ENCODE data around the gene HOXC4. TPM values are rescaled to one million over a fixed set of nuclear protein-coding genes. Genes with fewer than 3 reads are reported as not detected.
A peak's percentile ranks its signal among the peaks of the same experiment; 100 is the strongest.

HOXC4 gene
- total and polyA plus RNA-seq, 2 donors (not counting 3 experiments of a cell fraction or from before 2014, with no cell fraction given) = 0.06 to 0.58 TPM

DNA sequence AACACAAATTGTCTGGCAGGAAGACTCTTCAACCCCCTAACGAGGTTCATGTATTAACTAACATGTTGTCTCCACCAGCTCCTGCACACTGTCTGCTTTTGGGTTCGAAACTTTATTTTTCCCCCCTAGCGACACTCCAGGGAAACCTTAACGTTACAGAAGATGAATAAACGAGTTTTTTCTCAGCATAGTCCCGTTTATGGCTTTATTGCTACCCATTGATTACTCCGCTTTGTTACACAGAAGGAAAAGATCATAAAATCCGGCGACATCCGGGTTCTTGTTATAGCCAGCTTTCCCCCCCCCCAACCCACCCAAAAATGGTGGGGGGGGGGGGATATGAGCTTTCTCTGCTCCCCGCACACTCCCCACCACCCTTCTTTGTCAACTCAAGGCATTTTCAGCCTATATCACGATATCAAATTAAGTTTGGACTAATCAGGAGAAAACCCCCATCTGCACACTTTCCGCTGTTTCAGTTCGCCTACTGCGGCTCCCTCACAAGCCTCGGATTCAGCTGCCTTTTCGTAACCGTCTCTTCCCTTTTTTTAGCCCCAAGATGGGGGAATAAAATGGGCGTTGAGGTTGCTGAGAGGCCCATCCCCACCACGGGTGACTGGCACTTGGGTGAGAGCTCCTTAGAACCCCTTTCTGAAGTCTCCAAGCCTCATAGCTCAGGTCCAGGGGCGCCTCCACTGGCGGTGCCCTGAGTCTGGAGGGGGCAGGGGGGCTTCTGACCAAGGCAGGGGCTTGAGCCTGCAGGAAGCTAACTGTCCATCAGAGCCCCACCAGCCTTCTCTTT is 26.8 kb upstream of the HOXC4 start:
- Histone ChIP-seq H3K4me2 (ENCODE audit: insufficient read depth, low read length) (no peak overlapping the region), H4K20me1 (replicated peaks; ENCODE audit: control insufficient read depth, extremely low read depth, insufficient read depth, low read length) (no peaks in the 10 kb centered on the region), H3K9me3 (replicated peaks; ENCODE audit: control insufficient read depth, insufficient read depth, low read length) (no peaks in the 10 kb centered on the region), H3K36me3 (ENCODE audit: control insufficient read depth in 2 of 2, extremely low read depth in 1 of 2, insufficient read depth in 2 of 2, low read length in 2 of 2) (no peaks in the 10 kb centered on the region), H3K4me3 (replicated peaks in 1 of 3; ENCODE audit: insufficient read depth in 1 of 3, low read depth in 1 of 3, low read length in 3 of 3) (no peak overlapping the region), H2AFZ (ENCODE audit: low read depth, low read length) (no peak overlapping the region), H3K79me2 (ENCODE audit: control insufficient read depth, insufficient read depth, low read length) (no peaks in the 10 kb centered on the region), H3K9ac (replicated peaks; ENCODE audit: extremely low read depth, insufficient read depth, low read length) (no peak overlapping the region), H3K27ac (ENCODE audit: insufficient read depth, low read depth, low read length) (no peak overlapping the region), H3K9me1 (replicated peaks; ENCODE audit: control insufficient read depth, extremely low read depth, insufficient read depth, low read length) (no peaks in the 10 kb centered on the region), H3K27me3 (ENCODE audit: control insufficient read depth in 2 of 2, insufficient read depth in 2 of 2, low read length in 2 of 2) (peaks cover 80 to 96% of the 10 kb centered on the region in 2 experiments), H3K4me1 (ENCODE audit: control insufficient read depth, extremely low read depth, insufficient read depth, low read length) (no peaks in the 10 kb centered on the region)
- no TSS peak for BruUV-seq (replicated peaks)
- ChIA-PET POLR2A (no interaction called here), CTCF (interaction anchor here (1.2 to 2.6 kb wide), 3 partner anchors 14 to 174 kb away, joined by 3 to 11 read pairs (median 5); no protein-coding TSS in a partner anchor)
- dilution Hi-C loops (cut with MboI; ENCODE audit: extremely low pct_ligation_motif_present, low sequenced_read_pairs) (no loop called here), intact Hi-C loops (cut with micrococcal nuclease) (no loop called here)
- TF ChIP-seq JUN (IDR thresholded peaks at IDR 0.05; ENCODE audit: borderline replicate concordance, insufficient read depth, insufficient read length, low read depth) (no peak), FOS (IDR thresholded peaks at IDR 0.05; ENCODE audit: borderline replicate concordance, insufficient read depth, low read length) (no peak), MAX (IDR thresholded peaks at IDR 0.05; ENCODE audit: insufficient read depth, insufficient read length) (no peak), POLR2A (IDR thresholded peaks at IDR 0.05; ENCODE audit: low read depth, low read length) (no peak), EZH2 (IDR thresholded peaks at IDR 0.05; ENCODE audit: borderline replicate concordance, low read depth, low read length, severe bottlenecking) (peak; percentile 72)
- TF ChIP-seq, protein P1, sequence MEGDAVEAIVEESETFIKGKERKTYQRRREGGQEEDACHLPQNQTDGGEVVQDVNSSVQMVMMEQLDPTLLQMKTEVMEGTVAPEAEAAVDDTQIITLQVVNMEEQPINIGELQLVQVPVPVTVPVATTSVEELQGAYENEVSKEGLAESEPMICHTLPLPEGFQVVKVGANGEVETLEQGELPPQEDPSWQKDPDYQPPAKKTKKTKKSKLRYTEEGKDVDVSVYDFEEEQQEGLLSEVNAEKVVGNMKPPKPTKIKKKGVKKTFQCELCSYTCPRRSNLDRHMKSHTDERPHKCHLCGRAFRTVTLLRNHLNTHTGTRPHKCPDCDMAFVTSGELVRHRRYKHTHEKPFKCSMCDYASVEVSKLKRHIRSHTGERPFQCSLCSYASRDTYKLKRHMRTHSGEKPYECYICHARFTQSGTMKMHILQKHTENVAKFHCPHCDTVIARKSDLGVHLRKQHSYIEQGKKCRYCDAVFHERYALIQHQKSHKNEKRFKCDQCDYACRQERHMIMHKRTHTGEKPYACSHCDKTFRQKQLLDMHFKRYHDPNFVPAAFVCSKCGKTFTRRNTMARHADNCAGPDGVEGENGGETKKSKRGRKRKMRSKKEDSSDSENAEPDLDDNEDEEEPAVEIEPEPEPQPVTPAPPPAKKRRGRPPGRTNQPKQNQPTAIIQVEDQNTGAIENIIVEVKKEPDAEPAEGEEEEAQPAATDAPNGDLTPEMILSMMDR (IDR thresholded peaks at IDR 0.05; ENCODE audit: extremely low read depth in 1 of 2, insufficient read depth in 1 of 2, low read depth in 1 of 2, low read length in 2 of 2) = no peak
- no peak for FAIRE-seq
- DNase-seq (ENCODE audit: low read depth, low spot score) = no peak
